Activated CD4-positive, alpha-beta T cell treated with anti-CD3 and anti-CD28 coated beads, Interleukin-2, amount 10 ng/mL, durations not matched to agents 7 days and 5 days (primary cell): ENCODE measurements around the gene NOTO. TPM values are rescaled to one million over a fixed set of nuclear protein-coding genes. Genes with fewer than 3 reads are reported as not detected.

Experiments
- CTCF ChIA-PET: fragments of 350-600 bp; sonication (Branson Sonifier 250); formaldehyde crosslinking; loops from one replicate; lab custom pipeline; 2021; ENCODE audit warnings: antibody characterized with exemption; lab: Charles Lee
- POLR2A ChIA-PET: fragments of 350-600 bp; sonication (Branson Sonifier 250); formaldehyde crosslinking; loops from one replicate; lab custom pipeline; 2021; ENCODE audit warnings: antibody characterized with exemption; lab: Charles Lee
- DNase-seq: peaks from one replicate; pipeline ENCODE4 v3.0.0-alpha.2; 2020
- H3K27ac Mint-ChIP-seq: one replicate; pipeline ENCODE4 v1.8.0; 2021; ENCODE audit warnings: mild to moderate bottlenecking, moderate library complexity, mixed read lengths
- H3K27me3 Mint-ChIP-seq: one replicate; pipeline ENCODE4 v1.8.0; 2021; ENCODE audit warnings: mixed read lengths
- H3K36me3 Mint-ChIP-seq: one replicate; pipeline ENCODE4 v1.8.0; 2021; ENCODE audit warnings: low read depth, mixed read lengths
- H3K4me1 Mint-ChIP-seq: one replicate; pipeline ENCODE4 v1.8.0; 2021; ENCODE audit warnings: mixed read lengths
- H3K4me3 Mint-ChIP-seq: one replicate; pipeline ENCODE4 v1.8.0; 2021; ENCODE audit warnings: mild to moderate bottlenecking, moderate library complexity, mixed read lengths
- H3K9me3 Mint-ChIP-seq: one replicate; pipeline ENCODE4 v1.8.0; 2021; ENCODE audit warnings: mixed read lengths
- total RNA-seq, 2 experiments: library from RNA; stranded (reverse); gene quantifications; one replicate each; pipeline ENCODE4 v1.2.3, GENCODE V29; 2021

Gene NOTO
- total RNA-seq, 2 experiments from 2014 or later, result not detected

DNA sequence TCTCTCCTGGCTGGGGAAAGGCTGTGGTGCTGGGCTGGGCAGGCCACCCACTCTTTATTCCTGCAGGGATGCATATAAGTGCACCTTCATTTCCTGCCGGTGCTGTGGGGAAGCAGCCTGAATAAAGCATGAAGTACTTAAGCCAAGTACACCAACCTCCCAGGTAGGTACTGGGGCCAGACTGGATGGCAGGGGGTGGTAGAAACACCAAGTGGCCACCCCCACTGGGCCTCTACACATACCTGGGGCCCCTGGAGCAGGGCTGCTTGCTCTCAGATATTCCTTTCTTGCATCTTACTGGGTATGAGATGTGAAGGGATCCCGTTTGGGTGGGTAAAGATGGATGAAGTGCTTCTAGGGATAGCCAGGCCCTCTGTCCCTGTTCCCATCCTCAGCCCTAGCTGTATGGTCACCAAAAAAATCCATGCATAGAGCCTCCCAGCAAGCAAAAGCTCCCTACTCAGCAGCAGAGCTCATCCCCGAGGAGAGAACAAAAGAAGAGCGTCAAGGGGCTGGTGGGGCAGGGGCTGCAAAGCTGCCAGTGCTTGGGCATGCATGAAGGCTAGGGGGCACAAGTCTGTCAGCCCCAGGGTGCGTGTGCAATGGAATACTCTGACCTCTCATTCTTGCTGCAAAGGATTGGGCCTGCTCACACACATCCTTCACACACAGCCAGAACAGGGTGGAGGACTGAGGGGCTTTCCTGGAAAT lies 53.7 kb downstream of the NOTO start:
- POLR2A ChIA-PET, result no interaction called here
- CTCF ChIA-PET, result interaction anchor here (1.1 to 1.6 kb wide), 2 partner anchors 9 to 12 kb away, joined by 3 to 4 read pairs; no protein-coding TSS in a partner anchor
- Mint-ChIP-seq H3K36me3 (peaks cover 22% of the 10 kb centered on the region), H3K27ac (no peak overlapping the region), H3K9me3 (no peaks in the 10 kb centered on the region), H3K4me3 (no peak overlapping the region), H3K27me3 (no peaks in the 10 kb centered on the region), H3K4me1 (peaks cover 1% of the 10 kb centered on the region)
- DNase-seq, result no peak

DNA sequence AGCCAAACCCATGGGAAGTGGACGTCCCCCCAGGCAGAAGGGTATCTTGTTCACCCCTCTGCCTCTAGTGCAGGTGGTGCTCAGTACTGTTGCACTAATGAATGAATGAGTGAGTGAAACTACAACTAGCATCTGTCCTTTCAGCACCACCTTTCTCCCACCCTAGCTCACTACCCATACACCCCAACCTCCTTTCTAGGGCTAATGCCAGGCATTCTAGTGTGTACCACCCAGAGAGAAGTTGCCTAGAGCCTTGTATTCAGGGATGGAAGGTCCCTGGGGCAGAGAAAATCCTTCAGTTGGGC lies 54.2 kb downstream of the NOTO start:
- ChIA-PET POLR2A (no interaction called here), CTCF (interaction anchor here (1.1 to 1.6 kb wide), 2 partner anchors 9 to 12 kb away, joined by 3 to 4 read pairs; no protein-coding TSS in a partner anchor)
- Mint-ChIP-seq H3K4me3 (no peak overlapping the region), H3K27ac (no peak overlapping the region), H3K27me3 (no peaks in the 10 kb centered on the region), H3K36me3 (peaks cover 21% of the 10 kb centered on the region), H3K9me3 (no peaks in the 10 kb centered on the region), H3K4me1 (peaks cover 1% of the 10 kb centered on the region)
- DNase-seq, result no peak

DNA sequence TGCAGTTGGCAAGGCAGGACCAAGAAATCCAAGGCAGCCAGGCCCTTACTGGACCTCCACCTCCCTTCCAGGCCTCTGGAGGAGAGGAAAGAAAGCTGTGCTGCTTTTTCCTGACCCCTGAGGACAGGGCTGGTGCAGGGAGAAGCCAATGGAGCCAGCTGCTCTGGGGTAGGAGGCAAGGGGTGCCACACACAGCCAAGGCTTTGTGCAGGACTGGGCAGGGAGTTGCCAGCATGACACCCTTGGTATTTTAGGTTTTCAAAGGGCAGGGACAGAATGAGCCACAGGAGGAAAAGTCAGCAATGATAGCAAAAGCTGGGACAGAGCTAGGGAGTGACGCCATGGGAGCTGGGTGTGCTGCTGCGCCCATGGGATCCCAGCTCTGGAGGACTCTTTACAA lies 54.6 kb downstream of the NOTO start:
- no peaks in the 10 kb centered on the region for H3K9me3 Mint-ChIP-seq
- no peak overlapping the region for H3K4me3 Mint-ChIP-seq
- ChIA-PET CTCF (interaction anchor here (0.6 to 1.9 kb wide), 5 partner anchors 9 to 53 kb away, joined by 3 to 5 read pairs (median 4); no protein-coding TSS in a partner anchor), POLR2A (no interaction called here)
- DNase-seq, result no peak
- peaks cover 1% of the 10 kb centered on the region for H3K4me1 Mint-ChIP-seq
- no peaks in the 10 kb centered on the region for H3K27me3 Mint-ChIP-seq
- H3K36me3 Mint-ChIP-seq, result peaks cover 21% of the 10 kb centered on the region
- H3K27ac Mint-ChIP-seq, result no peak overlapping the region

DNA sequence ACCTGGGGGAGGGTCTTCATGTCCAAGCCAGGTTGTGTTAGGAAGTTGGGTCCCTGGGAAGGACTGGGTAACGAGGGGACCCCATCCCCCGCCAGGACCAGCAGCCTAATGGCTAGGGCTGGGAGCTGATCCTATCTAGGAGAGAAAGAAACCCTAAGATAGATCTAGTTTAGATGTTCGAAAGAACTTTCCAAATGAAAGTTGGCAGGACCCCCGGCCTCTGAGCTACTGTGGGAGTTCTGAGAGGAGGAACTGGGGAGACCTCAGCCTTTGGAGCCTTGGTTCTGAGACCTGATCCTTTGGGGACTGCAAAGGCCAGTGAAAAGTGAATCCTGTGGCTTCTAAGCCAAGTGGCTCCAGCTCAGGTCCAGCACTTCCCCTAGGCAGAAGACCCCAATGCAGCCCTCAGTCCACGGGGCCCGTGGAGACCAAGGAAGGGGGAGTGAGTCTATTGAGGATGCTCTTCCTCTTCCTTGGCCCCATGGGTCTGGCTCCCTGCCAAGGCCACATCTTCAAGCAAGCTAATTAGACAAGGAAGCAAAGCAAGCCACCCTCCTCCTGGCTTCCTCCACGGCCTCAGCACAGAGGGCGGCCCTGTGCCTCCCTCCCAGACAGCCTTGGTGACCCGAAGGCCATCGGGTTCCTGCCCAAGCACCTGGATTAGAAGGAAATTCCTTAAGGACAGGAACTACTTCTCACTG lies 55.2 kb downstream of the NOTO start:
- Mint-ChIP-seq H3K9me3 (no peaks in the 10 kb centered on the region), H3K4me3 (no peak overlapping the region), H3K36me3 (peaks cover 19% of the 10 kb centered on the region), H3K27me3 (no peaks in the 10 kb centered on the region), H3K4me1 (peaks cover 1% of the 10 kb centered on the region), H3K27ac (no peak overlapping the region)
- no peak for DNase-seq
- ChIA-PET CTCF (interaction anchor here (0.6 to 1.9 kb wide), 5 partner anchors 9 to 52 kb away, joined by 3 to 5 read pairs (median 4); no protein-coding TSS in a partner anchor), POLR2A (no interaction called here)

DNA sequence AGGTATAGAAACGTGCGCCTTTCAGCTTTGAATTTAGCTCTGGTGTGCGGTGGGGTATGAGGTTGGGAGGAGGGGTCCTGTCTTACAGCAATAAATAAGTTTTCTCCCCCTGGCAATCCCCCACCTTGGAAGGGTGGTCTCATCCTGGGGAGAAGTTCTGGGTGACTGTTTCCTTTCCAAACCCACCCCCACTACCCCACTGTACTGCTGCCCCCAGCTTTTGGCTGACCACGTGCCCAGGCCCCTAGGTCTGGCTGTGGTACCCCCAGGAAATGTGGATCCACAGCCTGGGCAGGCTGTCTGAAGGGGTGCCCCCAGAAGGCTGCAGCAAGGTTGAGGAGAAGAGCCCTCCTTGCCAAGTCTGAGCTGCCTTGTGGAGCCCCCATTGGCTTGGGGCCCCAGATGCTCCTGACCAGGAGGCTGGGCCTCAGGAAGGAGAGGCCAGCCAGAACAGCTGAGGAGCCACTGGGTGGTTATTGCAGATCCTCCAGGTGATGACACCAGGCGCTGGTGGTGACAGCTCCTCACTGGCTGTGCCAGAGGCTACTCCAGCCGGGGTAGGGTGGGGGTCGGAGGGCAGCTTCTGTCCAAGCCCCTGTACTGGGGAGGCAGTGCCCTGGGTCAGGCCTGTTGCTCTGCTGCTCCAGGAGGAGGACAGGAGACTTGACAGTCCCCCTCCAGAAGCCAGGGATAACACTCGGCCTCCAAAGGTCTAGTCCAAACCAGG lies 56.0 kb downstream of the NOTO start:
- ChIA-PET CTCF (interaction anchor here (0.6 to 1.9 kb wide), 2 partner anchors 10 to 22 kb away, joined by 4 to 5 read pairs; no protein-coding TSS in a partner anchor), POLR2A (no interaction called here)
- Mint-ChIP-seq H3K4me1 (peaks cover 1% of the 10 kb centered on the region), H3K4me3 (no peak overlapping the region), H3K27me3 (no peaks in the 10 kb centered on the region), H3K36me3 (peaks cover 15% of the 10 kb centered on the region), H3K27ac (no peak overlapping the region), H3K9me3 (no peaks in the 10 kb centered on the region)
- DNase-seq, result no peak

DNA sequence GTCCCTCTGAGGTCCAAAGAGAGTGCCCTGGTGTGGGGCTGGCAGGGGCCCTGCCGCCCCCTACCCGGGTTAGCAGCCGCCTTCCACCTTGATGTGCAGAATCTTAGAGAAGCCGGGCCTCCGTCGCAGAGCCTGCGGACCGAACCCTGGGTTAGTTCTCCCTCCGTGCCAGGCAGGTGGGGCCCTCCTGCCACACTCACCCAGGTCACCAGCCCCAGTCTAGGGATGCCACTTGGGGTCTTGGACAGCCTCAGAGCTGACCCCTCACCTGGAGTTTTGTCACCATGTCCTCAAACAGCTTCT lies 56.5 kb downstream of the NOTO start:
- H3K4me3 Mint-ChIP-seq, result no peak overlapping the region
- ChIA-PET CTCF (interaction anchor here (0.6 to 1.9 kb wide), 2 partner anchors 11 to 23 kb away, joined by 4 to 5 read pairs; no protein-coding TSS in a partner anchor), POLR2A (no interaction called here)
- peak overlapping the region; percentile 51 for H3K27ac Mint-ChIP-seq
- H3K27me3 Mint-ChIP-seq, result no peaks in the 10 kb centered on the region
- peaks cover 1% of the 10 kb centered on the region for H3K4me1 Mint-ChIP-seq
- no peak for DNase-seq
- H3K36me3 Mint-ChIP-seq, result peaks cover 16% of the 10 kb centered on the region
- H3K9me3 Mint-ChIP-seq, result no peaks in the 10 kb centered on the region

DNA sequence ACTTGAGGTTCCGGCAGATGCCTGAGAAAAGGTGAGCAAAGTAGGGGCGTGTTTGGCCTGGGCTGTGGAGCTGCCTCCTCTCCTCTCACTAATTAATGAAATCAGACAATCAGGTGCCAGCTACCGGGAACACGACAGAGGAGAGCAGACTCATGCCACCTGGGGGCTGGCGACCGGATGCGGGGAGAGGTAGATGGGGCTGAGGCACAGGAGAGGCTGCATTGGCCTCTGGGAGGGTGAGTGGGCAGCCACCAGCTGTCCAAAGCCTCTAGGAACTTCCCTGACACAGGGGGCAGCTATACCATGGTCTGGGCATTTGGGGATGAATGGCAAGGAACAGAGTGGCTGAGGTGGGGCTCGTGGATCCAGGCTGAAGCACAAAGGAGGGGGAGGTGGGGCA lies 56.9 kb downstream of the NOTO start:
- peaks cover 1% of the 10 kb centered on the region for H3K4me1 Mint-ChIP-seq
- ChIA-PET CTCF (interaction anchor here (0.6 kb wide), 1 partner anchor 23 kb away, joined by 4 read pairs; no protein-coding TSS in a partner anchor), POLR2A (no interaction called here)
- no peak overlapping the region for H3K27ac Mint-ChIP-seq
- H3K27me3 Mint-ChIP-seq, result no peaks in the 10 kb centered on the region
- peaks cover 15% of the 10 kb centered on the region for H3K36me3 Mint-ChIP-seq
- no peak overlapping the region for H3K4me3 Mint-ChIP-seq
- no peak for DNase-seq
- H3K9me3 Mint-ChIP-seq, result no peaks in the 10 kb centered on the region

DNA sequence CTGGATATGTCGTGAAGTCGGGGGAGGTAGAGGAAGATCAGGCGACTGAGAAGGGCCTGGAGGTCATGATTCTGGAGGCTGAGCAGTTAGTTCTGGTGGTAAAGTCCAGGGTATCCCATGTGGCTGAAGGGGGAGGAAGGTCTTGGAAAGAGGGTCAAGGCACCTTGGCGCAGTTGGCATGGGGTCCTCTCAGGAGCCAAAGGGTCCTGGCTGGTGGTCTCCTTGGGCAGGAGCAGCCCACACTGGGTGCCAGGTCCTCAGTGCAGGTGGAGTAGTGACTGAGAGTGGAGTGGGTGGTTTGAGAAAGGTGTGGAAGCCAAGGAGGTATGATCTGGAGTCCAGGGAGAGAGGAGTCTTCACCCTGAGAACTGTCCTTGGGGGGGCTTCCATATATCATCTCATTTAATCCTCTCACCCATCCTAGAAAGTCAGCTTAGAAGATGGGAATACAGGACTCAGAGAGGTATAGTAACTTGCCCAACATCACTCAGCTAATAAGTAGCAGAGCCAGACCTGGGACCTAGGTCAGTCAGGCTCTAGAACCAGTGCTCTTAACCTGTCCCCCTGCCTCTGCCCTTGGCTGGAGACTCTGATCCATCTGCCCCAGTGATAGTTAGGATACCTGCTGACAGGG lies 57.4 kb downstream of the NOTO start:
- H3K27me3 Mint-ChIP-seq, result no peaks in the 10 kb centered on the region
- CTCF ChIA-PET, result no interaction called here
- POLR2A ChIA-PET, result no interaction called here
- H3K4me1 Mint-ChIP-seq, result peaks cover 1% of the 10 kb centered on the region
- no peak overlapping the region for H3K4me3 Mint-ChIP-seq
- DNase-seq, result no peak
- H3K9me3 Mint-ChIP-seq, result no peaks in the 10 kb centered on the region
- H3K36me3 Mint-ChIP-seq, result peaks cover 11% of the 10 kb centered on the region
- H3K27ac Mint-ChIP-seq, result no peak overlapping the region

DNA sequence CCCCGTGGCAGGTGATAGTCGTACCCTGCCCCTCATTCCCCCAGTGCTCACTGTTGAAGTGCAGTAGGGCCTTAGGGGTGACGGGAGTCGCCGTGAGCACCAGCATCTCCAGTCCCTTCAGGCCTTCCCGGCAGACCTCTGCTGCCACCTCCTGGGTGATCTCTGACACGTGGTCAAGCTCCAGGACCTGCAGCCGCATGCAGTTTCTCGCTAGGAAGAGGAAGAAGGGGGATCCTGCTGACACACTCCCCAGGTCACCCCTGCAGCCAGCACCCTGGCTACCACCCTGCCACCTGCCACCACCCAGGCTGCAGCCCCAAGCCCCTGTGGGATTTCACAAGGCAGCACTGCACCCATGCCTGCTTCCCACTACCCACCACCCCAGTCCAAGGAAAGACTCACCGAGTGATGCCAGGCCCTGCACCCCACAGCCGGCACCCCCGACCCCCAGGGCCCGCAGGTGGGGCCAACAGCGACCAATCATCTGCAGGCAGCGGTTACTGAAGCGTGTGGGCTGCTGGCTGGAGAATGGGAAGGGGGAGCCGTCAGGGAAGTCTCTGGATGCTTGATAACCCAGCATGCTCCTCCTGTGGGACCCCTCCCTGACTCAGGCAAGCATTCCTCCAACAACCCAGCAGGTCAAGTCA lies 58.1 kb downstream of the NOTO start:
- ChIA-PET POLR2A (no interaction called here), CTCF (no interaction called here)
- no peak overlapping the region for H3K4me3 Mint-ChIP-seq
- H3K27me3 Mint-ChIP-seq, result no peaks in the 10 kb centered on the region
- no peaks in the 10 kb centered on the region for H3K9me3 Mint-ChIP-seq
- H3K27ac Mint-ChIP-seq, result no peak overlapping the region
- peaks cover 9% of the 10 kb centered on the region for H3K36me3 Mint-ChIP-seq
- DNase-seq, result no peak
- H3K4me1 Mint-ChIP-seq, result peaks cover 1% of the 10 kb centered on the region

Other genes with a start within 250 kb of the NOTO start
- 1 to 10 TPM; 7.0 to 10.0 TPM for gene SFXN5, start 130.9 kb upstream of the NOTO start, total RNA-seq
- 1 to 10 TPM; 8.5 to 8.7 TPM for gene RAB11FIP5, start 89.6 kb upstream of the NOTO start, total RNA-seq
- gene SMYD5, start 11.7 kb downstream of the NOTO start, total RNA-seq, result 10 to 100 TPM; 13.6 to 16.5 TPM
- gene PRADC1, start 30.7 kb downstream of the NOTO start, total RNA-seq, result 10 to 100 TPM; 12.5 to 13.7 TPM
- 100 to 1,000 TPM; 281 to 310 TPM for gene CCT7, start 31.7 kb downstream of the NOTO start, total RNA-seq
- gene FBXO41, start 81.9 kb downstream of the NOTO start, total RNA-seq, result 10 to 100 TPM; 18.2 to 20.2 TPM
- gene EGR4, start 91.0 kb downstream of the NOTO start, total RNA-seq, result not detected
- gene ALMS1, start 183.3 kb downstream of the NOTO start, total RNA-seq, result 10 to 100 TPM; 20.6 to 25.1 TPM